A673 (cell line): ENCODE data around the gene ZNF793. TPM values are rescaled to one million over a fixed set of nuclear protein-coding genes. Genes with fewer than 3 reads are reported as not detected.

Experiments used
- BruUV-seq: library from RNA; stranded (reverse); fragments of 400-500 nt; replicated peaks from 2 replicates; lab custom pipeline; 2021; lab: Mats Ljungman, UMichigan
- CTCF ChIA-PET: fragments of 300-600 bp; sonication (Branson Sonifier 250); formaldehyde crosslinking; loops from one replicate; lab custom pipeline; 2022; ENCODE audit warnings: antibody characterized with exemption; lab: Charles Lee
- POLR2A ChIA-PET: fragments of 300-600 bp; sonication (Branson Sonifier 250); formaldehyde crosslinking; loops from one replicate; lab custom pipeline; 2022; ENCODE audit warnings: antibody characterized with exemption; ENCODE audit not compliant: low non-redundant PET; lab: Charles Lee
- DNase-seq: peaks from one replicate; pipeline ENCODE4 v3.0.0-alpha.2; 2015; ENCODE audit warnings: low spot score
- H3K27ac ChIP-seq: fragments of 200-600 bp; sonication (generic); 2 replicates; pipeline ENCODE4 v1.5.1; 2016; ENCODE audit warnings: mixed run types, low read depth, mild to moderate bottlenecking, mixed read lengths, antibody characterized with exemption, low read length; ENCODE audit not compliant: poor library complexity, severe bottlenecking
- H3K27me3 ChIP-seq: fragments of 200-600 bp; sonication (generic); replicated peaks from 2 replicates; pipeline ENCODE4 v1.6.1; 2017; ENCODE audit warnings: mixed run types, low read depth, mild to moderate bottlenecking, mixed read lengths, antibody characterized with exemption, low read length; ENCODE audit not compliant: insufficient read depth, poor library complexity
- H3K36me3 ChIP-seq: fragments of 200-600 bp; sonication (generic); 2 replicates; pipeline ENCODE4 v1.6.1; 2016; ENCODE audit warnings: mixed run types, mild to moderate bottlenecking, mixed read lengths, antibody characterized with exemption, low read length; ENCODE audit not compliant: insufficient read depth, poor library complexity, severe bottlenecking
- H3K4me1 ChIP-seq: fragments of 200-600 bp; sonication (generic); 2 replicates; pipeline ENCODE4 v1.6.1; 2017; ENCODE audit warnings: mixed run types, mild to moderate bottlenecking, mixed read lengths, antibody characterized with exemption, low read length; ENCODE audit not compliant: insufficient read depth, poor library complexity, severe bottlenecking
- H3K4me3 ChIP-seq: fragments of 200-600 bp; sonication (generic); 2 replicates; pipeline ENCODE4 v1.5.1; 2016; ENCODE audit warnings: low read depth, mixed run types, mild to moderate bottlenecking, mixed read lengths, low read length; ENCODE audit not compliant: poor library complexity, severe bottlenecking
- H3K9me3 ChIP-seq: fragments of 200-600 bp; sonication (generic); 2 replicates; pipeline ENCODE4 v1.6.1; 2016; ENCODE audit warnings: mixed run types, low read depth, mild to moderate bottlenecking, mixed read lengths, antibody characterized with exemption, low read length; ENCODE audit not compliant: poor library complexity, severe bottlenecking
- EZH2 ChIP-seq: fragments of 200-600 bp; sonication (generic); IDR thresholded peaks from 2 replicates; pipeline ENCODE4 v1.6.1; 2017; ENCODE audit warnings: borderline replicate concordance, low read depth, mild to moderate bottlenecking, mixed read lengths, antibody characterized with exemption, low read length; ENCODE audit not compliant: poor library complexity, severe bottlenecking
- intact Hi-C: fragments of 100-400 bp; cut with micrococcal nuclease; formaldehyde crosslinking; loops from one replicate; pipeline ENCODE4 v1.10.0; 2022; ENCODE audit not compliant: unreplicated experiment
- total RNA-seq: library from RNA; stranded (reverse); gene quantifications from 2 replicates; pipeline ENCODE4 v1.2.3, GENCODE V29; 2021
- TF ChIP-seq, protein P1 (sequence below): fragments of 300-800, 200-600 bp; sonication (generic); conservative IDR thresholded peaks from 2 replicates; pipeline ENCODE4 v1.5.1; 2017; ENCODE audit warnings: low read depth, mild to moderate bottlenecking, antibody characterized with exemption, low read length, moderate library complexity, mixed read lengths

The ZNF793 gene
- total RNA-seq, 1 experiment from 2014 or later: 1.2 TPM

DNA sequence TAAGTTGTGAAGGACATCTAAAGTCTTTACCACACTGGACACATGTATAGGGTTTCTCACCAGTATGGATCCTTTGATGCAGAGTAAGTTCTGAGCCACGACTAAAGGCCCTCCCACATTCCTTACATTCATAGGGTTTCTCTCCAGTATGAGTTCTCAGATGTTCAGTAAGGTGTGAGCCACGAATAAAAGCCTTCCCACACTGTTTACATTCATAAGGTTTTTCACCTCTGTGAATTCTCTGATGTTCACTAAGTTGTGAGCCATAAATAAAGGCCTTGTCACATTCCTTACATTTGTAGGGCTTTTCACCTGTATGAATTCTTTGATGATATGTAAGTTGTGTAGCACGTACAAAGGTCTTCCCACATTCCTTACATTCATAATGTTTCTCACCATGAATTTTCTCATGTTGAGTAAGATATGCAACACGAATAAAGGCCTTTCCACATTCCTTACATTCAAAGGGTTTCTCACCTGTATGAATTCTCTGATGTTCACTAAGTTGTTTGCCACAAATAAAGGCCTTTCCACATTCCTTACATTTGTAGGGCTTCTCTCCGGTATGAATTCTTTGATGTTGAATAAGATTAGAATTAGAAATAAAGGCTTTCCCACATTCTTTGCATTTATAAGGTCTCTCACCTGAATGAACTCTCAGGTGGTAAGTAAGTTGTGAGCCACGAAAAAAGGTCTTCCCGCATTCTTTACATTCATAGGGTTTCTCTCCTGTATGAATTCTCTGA lies 58.1 kb downstream of the ZNF793 start:
- intact Hi-C loops: no loop called here
- Histone ChIP-seq H3K4me1 (no peaks in the 10 kb centered on the region), H3K4me3 (no peak overlapping the region), H3K27ac (no peak overlapping the region), H3K36me3 (peaks cover 13% of the 10 kb centered on the region), H3K27me3 (no peaks in the 10 kb centered on the region), H3K9me3 (peaks cover 81% of the 10 kb centered on the region)
- no TSS peak for BruUV-seq
- TF ChIP-seq, protein P1, sequence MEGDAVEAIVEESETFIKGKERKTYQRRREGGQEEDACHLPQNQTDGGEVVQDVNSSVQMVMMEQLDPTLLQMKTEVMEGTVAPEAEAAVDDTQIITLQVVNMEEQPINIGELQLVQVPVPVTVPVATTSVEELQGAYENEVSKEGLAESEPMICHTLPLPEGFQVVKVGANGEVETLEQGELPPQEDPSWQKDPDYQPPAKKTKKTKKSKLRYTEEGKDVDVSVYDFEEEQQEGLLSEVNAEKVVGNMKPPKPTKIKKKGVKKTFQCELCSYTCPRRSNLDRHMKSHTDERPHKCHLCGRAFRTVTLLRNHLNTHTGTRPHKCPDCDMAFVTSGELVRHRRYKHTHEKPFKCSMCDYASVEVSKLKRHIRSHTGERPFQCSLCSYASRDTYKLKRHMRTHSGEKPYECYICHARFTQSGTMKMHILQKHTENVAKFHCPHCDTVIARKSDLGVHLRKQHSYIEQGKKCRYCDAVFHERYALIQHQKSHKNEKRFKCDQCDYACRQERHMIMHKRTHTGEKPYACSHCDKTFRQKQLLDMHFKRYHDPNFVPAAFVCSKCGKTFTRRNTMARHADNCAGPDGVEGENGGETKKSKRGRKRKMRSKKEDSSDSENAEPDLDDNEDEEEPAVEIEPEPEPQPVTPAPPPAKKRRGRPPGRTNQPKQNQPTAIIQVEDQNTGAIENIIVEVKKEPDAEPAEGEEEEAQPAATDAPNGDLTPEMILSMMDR: no peak
- TF ChIP-seq EZH2: no peak
- CTCF ChIA-PET: no interaction called here
- POLR2A ChIA-PET: no interaction called here
- DNase-seq: no peak

DNA sequence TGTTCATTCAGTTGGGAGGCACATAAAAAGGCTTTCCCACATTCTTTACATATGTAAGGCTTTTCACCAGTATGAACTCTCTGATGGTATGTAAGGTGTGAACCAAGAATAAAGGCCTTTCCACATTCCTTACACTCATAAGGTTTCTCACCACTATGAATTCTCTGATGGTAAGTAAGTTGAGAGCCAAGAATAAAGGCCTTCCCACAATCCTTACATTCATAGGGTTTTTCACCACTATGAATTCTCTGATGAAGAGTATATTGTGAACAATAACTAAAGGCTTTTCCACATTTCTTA lies 58.6 kb downstream of the ZNF793 start:
- no peak for DNase-seq
- peaks cover 80% of the 10 kb centered on the region for H3K9me3 ChIP-seq
- TF ChIP-seq, protein P1: no peak
- TF ChIP-seq EZH2: no peak
- intact Hi-C loops: no loop called here
- H3K4me3 ChIP-seq: no peak overlapping the region
- CTCF ChIA-PET: no interaction called here
- H3K36me3 ChIP-seq: peaks cover 13% of the 10 kb centered on the region
- POLR2A ChIA-PET: no interaction called here
- BruUV-seq: no TSS peak
- no peaks in the 10 kb centered on the region for H3K4me1 ChIP-seq
- no peaks in the 10 kb centered on the region for H3K27me3 ChIP-seq
- no peak overlapping the region for H3K27ac ChIP-seq

DNA sequence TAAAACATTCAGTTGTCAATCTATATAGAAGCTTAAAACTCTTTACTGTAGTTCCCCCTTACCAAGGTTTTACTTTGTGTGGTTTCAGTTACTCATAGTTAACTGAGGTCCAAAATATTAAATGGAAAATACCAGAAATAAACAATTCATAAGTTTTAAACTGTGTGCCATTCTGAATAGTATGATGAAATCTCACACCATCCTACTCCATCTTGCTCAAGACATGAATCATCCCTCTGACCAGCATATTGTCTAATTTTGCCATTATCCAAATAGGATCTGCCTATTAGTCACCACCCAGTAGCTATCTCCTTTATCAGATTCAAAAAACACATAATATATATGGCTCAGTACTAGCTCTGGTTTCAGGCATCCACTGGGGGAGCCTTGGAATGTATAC lies 65.5 kb downstream of the ZNF793 start:
- H3K4me3 ChIP-seq: no peak overlapping the region
- H3K9me3 ChIP-seq: peaks cover 31% of the 10 kb centered on the region
- no peaks in the 10 kb centered on the region for H3K4me1 ChIP-seq
- no peak overlapping the region for H3K27ac ChIP-seq
- no TSS peak for BruUV-seq
- H3K36me3 ChIP-seq: no peaks in the 10 kb centered on the region
- POLR2A ChIA-PET: no interaction called here
- CTCF ChIA-PET: no interaction called here
- H3K27me3 ChIP-seq: no peaks in the 10 kb centered on the region
- DNase-seq: no peak
- no peak for TF ChIP-seq EZH2
- TF ChIP-seq, protein P1: no peak
- intact Hi-C loops: no loop called here
